Lower leg skin (tissue), 4 donors: ENCODE measurements around the gene ACSS3. TPM values are rescaled to one million over a fixed set of nuclear protein-coding genes. Genes with fewer than 3 reads are reported as not detected.

ENCODE experiments used
- DNase-seq, 2 donors: peaks; one replicate each; pipeline ENCODE4 v3.0.0-alpha.2; 2019; ENCODE audit warnings: low spot score in 2 of 2
- H3K4me3 ChIP-seq: fragments of 200-600 bp; sonication (generic); 2 replicates; pipeline ENCODE4 v1.5.1; 2017; ENCODE audit warnings: mild to moderate bottlenecking, low read depth; ENCODE audit not compliant: poor library complexity, severe bottlenecking
- POLR2A ChIP-seq, 2 donors: fragments of 450-650 bp; IDR thresholded peaks; one replicate each; pipeline ENCODE4 v1.6.1; 2016 to 2017; ENCODE audit warnings: antibody characterized with exemption in 2 of 2, mild to moderate bottlenecking in 1 of 2, moderate library complexity in 1 of 2
- WGBS, 2 donors: methylation state at CpG; one replicate each; pipeline ENCODE4 v1.1.5; 2018; 5-methylcytosine and 5-hydroxymethylcytosine counted together
- intact Hi-C: fragments of 100-400 bp; cut with DNase I; formaldehyde crosslinking; loops from one replicate; pipeline ENCODE4 v1.15.0; 2023; ENCODE audit warnings: low total_unique reads
- total RNA-seq, 4 donors: library from RNA; depleted of rRNA; stranded (reverse); fragments of >200 nt; gene quantifications; one replicate each; pipeline ENCODE4 v1.1.0, GENCODE V29; 2016
- TF ChIP-seq, protein P1 (sequence below), 3 donors: fragments of 450-650 bp; IDR thresholded peaks; one replicate each; pipeline ENCODE4 v1.5.1; 2016; ENCODE audit warnings: antibody characterized with exemption in 3 of 3, mild to moderate bottlenecking in 3 of 3, moderate library complexity in 2 of 3

Gene ACSS3
- total RNA-seq, 4 donors from 2014 or later: 3.0 to 8.6 (median 6.6) TPM

- no peak for DNase-seq
- WGBS, 2 donors: 81 to 82% methylated on average over 3 of the region's 3 CpGs
- no peak for TF ChIP-seq POLR2A (IDR thresholded peaks at IDR 0.05)
- TF ChIP-seq, protein P1, sequence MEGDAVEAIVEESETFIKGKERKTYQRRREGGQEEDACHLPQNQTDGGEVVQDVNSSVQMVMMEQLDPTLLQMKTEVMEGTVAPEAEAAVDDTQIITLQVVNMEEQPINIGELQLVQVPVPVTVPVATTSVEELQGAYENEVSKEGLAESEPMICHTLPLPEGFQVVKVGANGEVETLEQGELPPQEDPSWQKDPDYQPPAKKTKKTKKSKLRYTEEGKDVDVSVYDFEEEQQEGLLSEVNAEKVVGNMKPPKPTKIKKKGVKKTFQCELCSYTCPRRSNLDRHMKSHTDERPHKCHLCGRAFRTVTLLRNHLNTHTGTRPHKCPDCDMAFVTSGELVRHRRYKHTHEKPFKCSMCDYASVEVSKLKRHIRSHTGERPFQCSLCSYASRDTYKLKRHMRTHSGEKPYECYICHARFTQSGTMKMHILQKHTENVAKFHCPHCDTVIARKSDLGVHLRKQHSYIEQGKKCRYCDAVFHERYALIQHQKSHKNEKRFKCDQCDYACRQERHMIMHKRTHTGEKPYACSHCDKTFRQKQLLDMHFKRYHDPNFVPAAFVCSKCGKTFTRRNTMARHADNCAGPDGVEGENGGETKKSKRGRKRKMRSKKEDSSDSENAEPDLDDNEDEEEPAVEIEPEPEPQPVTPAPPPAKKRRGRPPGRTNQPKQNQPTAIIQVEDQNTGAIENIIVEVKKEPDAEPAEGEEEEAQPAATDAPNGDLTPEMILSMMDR (IDR thresholded peaks at IDR 0.05): no peak
- H3K4me3 ChIP-seq: no peak overlapping the region
- intact Hi-C loops: no loop called here
Measured at GRCh38 chr12:81146228-81147225, 68.6 kb downstream of the ACSS3 start.

GRCh38 chr12:81147292-81147919 lies 69.5 kb downstream of the ACSS3 start:
- no peak for TF ChIP-seq POLR2A (IDR thresholded peaks at IDR 0.05)
- TF ChIP-seq, protein P1 (IDR thresholded peaks at IDR 0.05): no peak
- WGBS, 2 donors: 81 to 82% methylated on average over 4 of the region's 4 CpGs
- H3K4me3 ChIP-seq: no peak overlapping the region
- DNase-seq: no peak
- intact Hi-C loops: no loop called here

DNA sequence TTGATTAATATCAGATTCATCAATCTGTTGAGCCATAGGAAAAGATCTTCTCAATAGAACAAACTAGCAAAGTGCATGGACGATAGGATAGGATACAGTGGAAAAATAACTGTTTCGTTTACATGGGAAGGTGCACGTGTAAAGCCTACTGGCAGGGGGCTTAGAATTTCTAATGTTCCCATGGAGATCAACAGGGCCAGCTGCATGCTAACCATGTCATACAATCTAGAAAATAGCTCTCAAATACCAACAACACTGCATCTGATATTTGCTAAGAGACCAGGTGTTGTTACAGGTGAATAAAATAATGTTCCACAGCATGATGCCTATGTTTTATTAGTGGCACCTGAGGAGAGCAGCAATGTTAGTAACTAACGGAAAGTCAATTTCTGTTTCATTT lies 72.5 kb downstream of the ACSS3 start:
- intact Hi-C loops: no loop called here
- H3K4me3 ChIP-seq: no peak overlapping the region
- no peak for DNase-seq
- 74 to 79% methylated on average over 4 of the region's 4 CpGs for WGBS, 2 donors
- TF ChIP-seq POLR2A (IDR thresholded peaks at IDR 0.05): no peak
- TF ChIP-seq, protein P1 (IDR thresholded peaks at IDR 0.05): no peak

DNA sequence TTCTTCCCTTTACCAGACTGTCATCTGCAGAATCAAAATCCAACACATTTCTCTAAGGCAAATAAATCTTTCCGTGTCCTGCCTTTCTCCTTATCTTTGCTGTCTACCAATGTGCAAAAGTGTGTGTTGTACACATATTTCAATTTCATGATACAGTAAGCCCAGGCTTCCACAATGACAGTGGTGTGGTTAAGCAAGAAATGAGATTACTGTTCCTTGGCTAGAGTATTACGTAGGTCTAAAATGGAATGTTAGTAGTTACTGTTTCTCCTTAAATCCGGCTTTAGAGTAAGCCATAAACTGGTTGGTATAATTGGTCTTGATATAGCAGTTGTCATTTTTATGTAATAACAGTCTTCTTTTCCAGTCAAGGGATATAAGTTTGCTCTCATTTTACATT lies 82.0 kb downstream of the ACSS3 start:
- TF ChIP-seq POLR2A (IDR thresholded peaks at IDR 0.05): no peak
- TF ChIP-seq, protein P1 (IDR thresholded peaks at IDR 0.05): no peak
- H3K4me3 ChIP-seq: no peak overlapping the region

GRCh38 chr12:81161680-81162079 lies 83.8 kb downstream of the ACSS3 start:
- H3K4me3 ChIP-seq: no peak overlapping the region
- TF ChIP-seq, protein P1 (IDR thresholded peaks at IDR 0.05): no peak
- no peak for TF ChIP-seq POLR2A (IDR thresholded peaks at IDR 0.05)
- 92 to 97% methylated on average over 5 of the region's 5 CpGs for WGBS, 2 donors
- intact Hi-C loops: loop anchor here (2.0 kb wide), 1 partner anchor 71 kb away; no protein-coding TSS in a partner anchor
- DNase-seq: no peak

More for the DNA sequence above, 82.0 kb downstream of the ACSS3 start:
- WGBS, 2 donors: 84 to 91% methylated on average over 3 of the region's 3 CpGs
- DNase-seq: no peak
- intact Hi-C loops: no loop called here
